GM23338 (cell line): ENCODE data around the gene RAD1. TPM values are rescaled to one million over a fixed set of nuclear protein-coding genes. Genes with fewer than 3 reads are reported as not detected.

Source experiments
- ATAC-seq: fragments of 200-7000 bp; cut with Tn5 transposase; 3 replicates; pipeline ENCODE4 v1.9.1; 2020
- DNase-seq: peaks from one replicate; pipeline ENCODE4 v3.0.0-alpha.2; 2015; ENCODE audit warnings: low spot score
- H2AFZ ChIP-seq: fragments of 200-600 bp; sonication (generic); 2 replicates; pipeline ENCODE4 v1.8.0; 2016; ENCODE audit warnings: antibody characterized with exemption, mild to moderate bottlenecking, moderate library complexity
- H3F3A ChIP-seq: fragments of 200-600 bp; sonication (generic); replicated peaks from 2 replicates; pipeline ENCODE4 v1.8.0; 2017; ENCODE audit warnings: antibody characterized with exemption, mixed run types, low read depth
- H3K27ac ChIP-seq: fragments of 200-600 bp; sonication (generic); 2 replicates; pipeline ENCODE4 v1.6.1; 2016; ENCODE audit warnings: low read depth
- H3K27me3 ChIP-seq: fragments of 200-600 bp; sonication (generic); 2 replicates; pipeline ENCODE4 v1.8.0; 2016; ENCODE audit warnings: mild to moderate bottlenecking, mixed run types, moderate library complexity; ENCODE audit not compliant: insufficient read depth
- H3K36me3 ChIP-seq: fragments of 200-600 bp; sonication (generic); 2 replicates; pipeline ENCODE4 v1.8.0; 2016; ENCODE audit warnings: mild to moderate bottlenecking; ENCODE audit not compliant: insufficient read depth
- H3K4me1 ChIP-seq: fragments of 200-600 bp; sonication (generic); 2 replicates; pipeline ENCODE4 v1.8.0; 2016; ENCODE audit warnings: mild to moderate bottlenecking, moderate library complexity; ENCODE audit not compliant: insufficient read depth
- H3K4me2 ChIP-seq: fragments of 200-600 bp; sonication (generic); 2 replicates; pipeline ENCODE4 v1.7.1; 2017; ENCODE audit warnings: mixed run types
- H3K4me3 ChIP-seq: fragments of 200-600 bp; sonication (generic); 2 replicates; pipeline ENCODE4 v1.6.1; 2016; ENCODE audit warnings: mixed run types
- H3K79me2 ChIP-seq: fragments of 200-600 bp; sonication (generic); replicated peaks from 2 replicates; pipeline ENCODE4 v1.8.0; 2017; ENCODE audit warnings: mild to moderate bottlenecking; ENCODE audit not compliant: insufficient read depth
- H3K9me2 ChIP-seq: fragments of 200-600 bp; sonication (generic); 2 replicates; pipeline ENCODE4 v1.8.0; 2017; ENCODE audit not compliant: insufficient read depth
- H4K20me1 ChIP-seq: fragments of 200-600 bp; sonication (generic); replicated peaks from 2 replicates; pipeline ENCODE4 v1.8.0; 2017; ENCODE audit warnings: mild to moderate bottlenecking; ENCODE audit not compliant: insufficient read depth
- H3K27ac Mint-ChIP-seq: 2 replicates; pipeline ENCODE4 v1.8.0; 2020; ENCODE audit warnings: inconsistent platforms, mild to moderate bottlenecking, moderate library complexity, mixed read lengths
- H3K27me3 Mint-ChIP-seq: 3 replicates; pipeline ENCODE4 v1.8.0; 2022; ENCODE audit warnings: low read depth, mild to moderate bottlenecking, moderate library complexity, mixed read lengths, inconsistent platforms; ENCODE audit not compliant: insufficient read depth, poor library complexity
- H3K36me3 Mint-ChIP-seq: 3 replicates; pipeline ENCODE4 v1.8.0; 2021; ENCODE audit warnings: low read depth, mild to moderate bottlenecking, inconsistent platforms, moderate library complexity, mixed read lengths
- H3K4me1 Mint-ChIP-seq: 3 replicates; pipeline ENCODE4 v1.8.0; 2020; ENCODE audit warnings: mild to moderate bottlenecking, inconsistent platforms, mixed read lengths
- H3K4me3 Mint-ChIP-seq: 3 replicates; pipeline ENCODE4 v1.8.0; 2021; ENCODE audit warnings: moderate library complexity, mild to moderate bottlenecking, inconsistent platforms, mixed read lengths
- H3K9me3 Mint-ChIP-seq: 3 replicates; pipeline ENCODE4 v1.8.0; 2020; ENCODE audit warnings: moderate library complexity, mild to moderate bottlenecking, inconsistent platforms, mixed read lengths
- CREB1 ChIP-seq: fragments of 250-450 bp; sonication (Bioruptor Pico); IDR thresholded peaks from 2 replicates; pipeline ENCODE4 v1.5.0; 2020; ENCODE audit warnings: low read depth, mild to moderate bottlenecking, moderate library complexity
- EZH2 ChIP-seq: fragments of 200-600 bp; sonication (generic); IDR thresholded peaks from one replicate; pipeline ENCODE4 v1.8.0; 2017; ENCODE audit warnings: antibody characterized with exemption, mild to moderate bottlenecking, low read depth; ENCODE audit not compliant: unreplicated experiment
- EZH2phosphoT487 ChIP-seq: fragments of 200-600 bp; sonication (generic); IDR thresholded peaks from one replicate; pipeline ENCODE4 v1.8.1; 2018; ENCODE audit warnings: antibody characterized with exemption; ENCODE audit not compliant: unreplicated experiment
- JUNB ChIP-seq: IDR thresholded peaks from one replicate; pipeline ENCODE4 v1.6.1; 2016; ENCODE audit warnings: antibody characterized with exemption; ENCODE audit not compliant: unreplicated experiment
- NANOG ChIP-seq: IDR thresholded peaks from 2 replicates; pipeline ENCODE4 v1.6.1; 2016; ENCODE audit warnings: antibody characterized with exemption, borderline replicate concordance
- POLR2AphosphoS5 ChIP-seq: IDR thresholded peaks from 2 replicates; pipeline ENCODE4 v1.6.1; 2016; ENCODE audit warnings: antibody characterized with exemption, low read depth
- STAT1 ChIP-seq: IDR thresholded peaks from one replicate; pipeline ENCODE4 v1.6.1; 2016; ENCODE audit warnings: antibody characterized with exemption; ENCODE audit not compliant: unreplicated experiment
- ZNF114 ChIP-seq: fragments of 250-450 bp; sonication (Bioruptor Pico); IDR thresholded peaks from 2 replicates; pipeline ENCODE4 v1.5.0; 2020; ENCODE audit warnings: mild to moderate bottlenecking, moderate library complexity
- polyA plus RNA-seq: library from polyadenylated mRNA; unstranded; fragments of >200 nt; fragmentation: Nextera tagmentation; extraction: Ambion mirVana; gene quantifications from 2 replicates; pipeline ENCODE4 v1.2.1, GENCODE V29; 2016
- total RNA-seq: library from RNA; depleted of rRNA; stranded (reverse); fragments of >200 nt; shearing (Covaris generic); gene quantifications from 2 replicates; pipeline ENCODE4 v1.2.3, GENCODE V29; 2014
- TF ChIP-seq, protein P1 (sequence below), 2 experiments: fragments of 200-600 bp in 1 of 2; sonication (generic) in 1 of 2; conservative IDR thresholded peaks; 2 replicates each; pipeline versions ENCODE4 v1.5.1 to v1.6.1; 2016 to 2017; ENCODE audit warnings: antibody characterized with exemption in 2 of 2, low read depth in 2 of 2, mild to moderate bottlenecking in 2 of 2, moderate library complexity in 1 of 2
- TF ChIP-seq, protein P2 (sequence below): fragments of 250-450 bp; sonication (Bioruptor Pico); IDR thresholded peaks from 2 replicates; pipeline ENCODE4 v1.5.0; 2020; ENCODE audit warnings: mild to moderate bottlenecking, moderate library complexity
- TF ChIP-seq, protein P3 (sequence below): IDR thresholded peaks from 2 replicates; pipeline ENCODE4 v1.6.1; 2016; ENCODE audit warnings: antibody characterized with exemption

Gene RAD1
- total and polyA plus RNA-seq, 2 experiments from 2014 or later, result 39.3 to 40.9 TPM

DNA sequence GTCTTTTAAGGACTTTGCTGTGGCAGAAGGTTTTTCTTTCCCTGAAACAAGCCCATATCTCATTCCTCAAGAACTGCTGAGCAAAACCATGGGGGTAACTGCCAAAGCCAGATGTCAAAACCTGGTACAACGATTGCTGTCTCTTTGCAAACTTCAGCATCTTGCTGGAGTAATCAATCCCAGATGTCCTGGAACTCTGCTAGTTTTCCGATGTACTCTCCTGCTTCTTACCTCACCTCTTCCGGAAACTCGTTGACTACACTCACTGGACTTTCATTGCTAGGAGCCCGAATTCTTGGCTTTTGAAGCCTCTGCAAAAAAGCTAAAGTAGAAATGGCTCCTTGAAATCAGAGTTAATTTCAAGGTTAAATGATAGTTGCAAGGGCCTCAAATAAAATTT is 23.3 kb downstream of the RAD1 start (continued):
- TF ChIP-seq POLR2AphosphoS5, result no peak

DNA sequence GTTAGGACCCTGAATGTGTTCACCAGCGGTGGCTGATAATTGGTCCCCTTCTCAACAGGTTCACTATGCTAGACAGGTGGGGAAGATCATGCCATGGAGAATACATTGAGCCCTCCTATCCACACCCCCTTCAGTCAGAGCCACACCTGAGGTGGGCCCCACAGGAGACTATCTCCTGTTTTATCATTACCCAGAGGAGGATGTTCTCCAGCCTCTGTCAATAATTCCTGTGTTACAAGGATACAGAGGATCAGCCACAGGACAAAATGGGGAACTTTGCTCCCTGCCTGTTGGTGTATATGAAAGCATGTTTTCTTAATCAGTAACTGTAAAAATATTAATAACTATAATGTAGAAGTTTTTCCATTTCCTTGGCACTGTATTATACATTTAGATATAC is 25.9 kb downstream of the RAD1 start:
- Histone ChIP-seq H3K79me2 (no peaks in the 10 kb centered on the region), H3K9me2 (no peaks in the 10 kb centered on the region), H3K36me3 (no peaks in the 10 kb centered on the region), H3K4me2 (no peak overlapping the region), H3F3A (no peaks in the 10 kb centered on the region), H4K20me1 (no peaks in the 10 kb centered on the region), H3K27me3 (no peaks in the 10 kb centered on the region), H2AFZ (no peak overlapping the region), H3K4me3 (no peak overlapping the region), H3K27ac (no peak overlapping the region), H3K4me1 (0 out of 2 replicates have a peak, but pooled peaks cover 4% of the 10 kb centered on the region)
- H3K27ac Mint-ChIP-seq, result no peak overlapping the region
- no peak overlapping the region for H3K4me3 Mint-ChIP-seq
- ATAC-seq (no peak), DNase-seq (no peak)
- no peak for TF ChIP-seq STAT1
- TF ChIP-seq, protein P1, sequence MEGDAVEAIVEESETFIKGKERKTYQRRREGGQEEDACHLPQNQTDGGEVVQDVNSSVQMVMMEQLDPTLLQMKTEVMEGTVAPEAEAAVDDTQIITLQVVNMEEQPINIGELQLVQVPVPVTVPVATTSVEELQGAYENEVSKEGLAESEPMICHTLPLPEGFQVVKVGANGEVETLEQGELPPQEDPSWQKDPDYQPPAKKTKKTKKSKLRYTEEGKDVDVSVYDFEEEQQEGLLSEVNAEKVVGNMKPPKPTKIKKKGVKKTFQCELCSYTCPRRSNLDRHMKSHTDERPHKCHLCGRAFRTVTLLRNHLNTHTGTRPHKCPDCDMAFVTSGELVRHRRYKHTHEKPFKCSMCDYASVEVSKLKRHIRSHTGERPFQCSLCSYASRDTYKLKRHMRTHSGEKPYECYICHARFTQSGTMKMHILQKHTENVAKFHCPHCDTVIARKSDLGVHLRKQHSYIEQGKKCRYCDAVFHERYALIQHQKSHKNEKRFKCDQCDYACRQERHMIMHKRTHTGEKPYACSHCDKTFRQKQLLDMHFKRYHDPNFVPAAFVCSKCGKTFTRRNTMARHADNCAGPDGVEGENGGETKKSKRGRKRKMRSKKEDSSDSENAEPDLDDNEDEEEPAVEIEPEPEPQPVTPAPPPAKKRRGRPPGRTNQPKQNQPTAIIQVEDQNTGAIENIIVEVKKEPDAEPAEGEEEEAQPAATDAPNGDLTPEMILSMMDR (conservative IDR thresholded peaks at IDR 0.05; ENCODE audit: low read depth in 2 of 2), result no peak
- TF ChIP-seq, protein P2, sequence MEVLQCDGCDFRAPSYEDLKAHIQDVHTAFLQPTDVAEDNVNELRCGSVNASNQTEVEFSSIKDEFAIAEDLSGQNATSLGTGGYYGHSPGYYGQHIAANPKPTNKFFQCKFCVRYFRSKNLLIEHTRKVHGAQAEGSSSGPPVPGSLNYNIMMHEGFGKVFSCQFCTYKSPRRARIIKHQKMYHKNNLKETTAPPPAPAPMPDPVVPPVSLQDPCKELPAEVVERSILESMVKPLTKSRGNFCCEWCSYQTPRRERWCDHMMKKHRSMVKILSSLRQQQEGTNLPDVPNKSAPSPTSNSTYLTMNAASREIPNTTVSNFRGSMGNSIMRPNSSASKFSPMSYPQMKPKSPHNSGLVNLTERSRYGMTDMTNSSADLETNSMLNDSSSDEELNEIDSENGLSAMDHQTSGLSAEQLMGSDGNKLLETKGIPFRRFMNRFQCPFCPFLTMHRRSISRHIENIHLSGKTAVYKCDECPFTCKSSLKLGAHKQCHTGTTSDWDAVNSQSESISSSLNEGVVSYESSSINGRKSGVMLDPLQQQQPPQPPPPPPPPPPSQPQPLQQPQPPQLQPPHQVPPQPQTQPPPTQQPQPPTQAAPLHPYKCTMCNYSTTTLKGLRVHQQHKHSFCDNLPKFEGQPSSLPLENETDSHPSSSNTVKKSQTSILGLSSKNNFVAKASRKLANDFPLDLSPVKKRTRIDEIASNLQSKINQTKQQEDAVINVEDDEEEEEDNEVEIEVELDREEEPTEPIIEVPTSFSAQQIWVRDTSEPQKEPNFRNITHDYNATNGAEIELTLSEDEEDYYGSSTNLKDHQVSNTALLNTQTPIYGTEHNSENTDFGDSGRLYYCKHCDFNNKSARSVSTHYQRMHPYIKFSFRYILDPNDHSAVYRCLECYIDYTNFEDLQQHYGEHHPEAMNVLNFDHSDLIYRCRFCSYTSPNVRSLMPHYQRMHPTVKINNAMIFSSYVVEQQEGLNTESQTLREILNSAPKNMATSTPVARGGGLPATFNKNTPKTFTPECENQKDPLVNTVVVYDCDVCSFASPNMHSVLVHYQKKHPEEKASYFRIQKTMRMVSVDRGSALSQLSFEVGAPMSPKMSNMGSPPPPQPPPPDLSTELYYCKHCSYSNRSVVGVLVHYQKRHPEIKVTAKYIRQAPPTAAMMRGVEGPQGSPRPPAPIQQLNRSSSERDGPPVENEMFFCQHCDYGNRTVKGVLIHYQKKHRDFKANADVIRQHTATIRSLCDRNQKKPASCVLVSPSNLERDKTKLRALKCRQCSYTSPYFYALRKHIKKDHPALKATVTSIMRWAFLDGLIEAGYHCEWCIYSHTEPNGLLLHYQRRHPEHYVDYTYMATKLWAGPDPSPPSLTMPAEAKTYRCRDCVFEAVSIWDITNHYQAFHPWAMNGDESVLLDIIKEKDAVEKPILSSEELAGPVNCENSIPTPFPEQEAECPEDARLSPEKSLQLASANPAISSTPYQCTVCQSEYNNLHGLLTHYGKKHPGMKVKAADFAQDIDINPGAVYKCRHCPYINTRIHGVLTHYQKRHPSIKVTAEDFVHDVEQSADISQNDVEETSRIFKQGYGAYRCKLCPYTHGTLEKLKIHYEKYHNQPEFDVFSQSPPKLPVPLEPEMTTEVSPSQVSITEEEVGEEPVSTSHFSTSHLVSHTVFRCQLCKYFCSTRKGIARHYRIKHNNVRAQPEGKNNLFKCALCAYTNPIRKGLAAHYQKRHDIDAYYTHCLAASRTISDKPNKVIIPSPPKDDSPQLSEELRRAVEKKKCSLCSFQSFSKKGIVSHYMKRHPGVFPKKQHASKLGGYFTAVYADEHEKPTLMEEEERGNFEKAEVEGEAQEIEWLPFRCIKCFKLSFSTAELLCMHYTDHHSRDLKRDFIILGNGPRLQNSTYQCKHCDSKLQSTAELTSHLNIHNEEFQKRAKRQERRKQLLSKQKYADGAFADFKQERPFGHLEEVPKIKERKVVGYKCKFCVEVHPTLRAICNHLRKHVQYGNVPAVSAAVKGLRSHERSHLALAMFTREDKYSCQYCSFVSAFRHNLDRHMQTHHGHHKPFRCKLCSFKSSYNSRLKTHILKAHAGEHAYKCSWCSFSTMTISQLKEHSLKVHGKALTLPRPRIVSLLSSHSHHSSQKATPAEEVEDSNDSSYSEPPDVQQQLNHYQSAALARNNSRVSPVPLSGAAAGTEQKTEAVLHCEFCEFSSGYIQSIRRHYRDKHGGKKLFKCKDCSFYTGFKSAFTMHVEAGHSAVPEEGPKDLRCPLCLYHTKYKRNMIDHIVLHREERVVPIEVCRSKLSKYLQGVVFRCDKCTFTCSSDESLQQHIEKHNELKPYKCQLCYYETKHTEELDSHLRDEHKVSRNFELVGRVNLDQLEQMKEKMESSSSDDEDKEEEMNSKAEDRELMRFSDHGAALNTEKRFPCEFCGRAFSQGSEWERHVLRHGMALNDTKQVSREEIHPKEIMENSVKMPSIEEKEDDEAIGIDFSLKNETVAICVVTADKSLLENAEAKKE (CRISPR knock-in tag), result no peak
- no peak for TF ChIP-seq EZH2
- TF ChIP-seq POLR2AphosphoS5, result no peak
- no peak for TF ChIP-seq ZNF114 (CRISPR knock-in tag)
- no peak for TF ChIP-seq EZH2phosphoT487
- TF ChIP-seq CREB1, result no peak
- TF ChIP-seq JUNB, result no peak
- TF ChIP-seq, protein P3, sequence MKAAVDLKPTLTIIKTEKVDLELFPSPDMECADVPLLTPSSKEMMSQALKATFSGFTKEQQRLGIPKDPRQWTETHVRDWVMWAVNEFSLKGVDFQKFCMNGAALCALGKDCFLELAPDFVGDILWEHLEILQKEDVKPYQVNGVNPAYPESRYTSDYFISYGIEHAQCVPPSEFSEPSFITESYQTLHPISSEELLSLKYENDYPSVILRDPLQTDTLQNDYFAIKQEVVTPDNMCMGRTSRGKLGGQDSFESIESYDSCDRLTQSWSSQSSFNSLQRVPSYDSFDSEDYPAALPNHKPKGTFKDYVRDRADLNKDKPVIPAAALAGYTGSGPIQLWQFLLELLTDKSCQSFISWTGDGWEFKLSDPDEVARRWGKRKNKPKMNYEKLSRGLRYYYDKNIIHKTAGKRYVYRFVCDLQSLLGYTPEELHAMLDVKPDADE, result no peak
- no peak for TF ChIP-seq NANOG
- no peaks in the 10 kb centered on the region for H3K36me3 Mint-ChIP-seq
- H3K27me3 Mint-ChIP-seq, result no peaks in the 10 kb centered on the region
- peaks cover 3% of the 10 kb centered on the region for H3K4me1 Mint-ChIP-seq
- H3K9me3 Mint-ChIP-seq, result no peaks in the 10 kb centered on the region
